HCT116 (cell line): Measurements from ENCODE around the gene ITGB6. TPM values are rescaled to one million over a fixed set of nuclear protein-coding genes. Genes with fewer than 3 reads are reported as not detected.

ENCODE experiments used
- ATAC-seq: fragments of 200-7000 bp; cut with Tn5 transposase; 2 replicates; pipeline ENCODE4 v1.9.1; 2020; ENCODE audit warnings: mild to moderate bottlenecking, moderate library complexity
- BruUV-seq: library from RNA; stranded (reverse); fragments of 400-500 nt; replicated peaks from 2 replicates; lab custom pipeline; 2021; lab: Mats Ljungman, UMichigan
- CTCF ChIA-PET: fragments of 300-600 bp; sonication (Branson Sonifier 250); formaldehyde crosslinking; loops from one replicate; lab custom pipeline; 2021; ENCODE audit warnings: antibody characterized with exemption; lab: Charles Lee
- POLR2A ChIA-PET: fragments of 300-600, 350-600 bp; sonication (Branson Sonifier 250); formaldehyde crosslinking; loops from one replicate; lab custom pipeline; 2021; ENCODE audit warnings: antibody characterized with exemption; lab: Charles Lee
- RAD21 ChIA-PET, 2 experiments: fragments of 300-600 bp; sonication (Branson Sonifier 250); formaldehyde crosslinking; loops; one replicate each; lab custom pipeline; 2023; ENCODE audit warnings: low total read pairs in 2 of 2; ENCODE audit not compliant: uncharacterized antibody in 2 of 2, unreplicated experiment in 2 of 2, low non-redundant PET in 1 of 2; lab: Charles Lee
- DNase-seq: peaks from one replicate; pipeline ENCODE4 v3.0.0-alpha.2; 2010; ENCODE audit warnings: low read depth, low spot score
- H2AFZ ChIP-seq: fragments of 200-600 bp; shearing (Covaris generic), sonication (generic); 2 replicates; pipeline ENCODE4 v1.6.1; 2017; ENCODE audit warnings: low read depth, mixed run types, mixed read lengths, antibody characterized with exemption, low read length; ENCODE audit not compliant: poor library complexity, severe bottlenecking
- H3K27ac ChIP-seq: 2 replicates; pipeline ENCODE4 v1.5.1; 2012; ENCODE audit warnings: low read depth, low read length
- H3K27me3 ChIP-seq: fragments of 200-600 bp; sonication (generic); 2 replicates; pipeline ENCODE4 v1.6.1; 2016; ENCODE audit warnings: mixed run types, low read length, mixed read lengths; ENCODE audit not compliant: insufficient read depth
- H3K36me3 ChIP-seq, 2 experiments: fragments of 200-500 bp in 1 of 2; fragments of 200-600 bp in 1 of 2; sonication (Bioruptor generic) in 1 of 2; sonication (generic) in 1 of 2; 2 replicates each; pipeline versions ENCODE4 v1.5.1 to v1.6.1; 2014 to 2016; ENCODE audit warnings: low read length in 2 of 2, inconsistent platforms in 1 of 2, mixed read lengths in 1 of 2, mixed run types in 1 of 2; ENCODE audit not compliant: insufficient read depth in 2 of 2, control insufficient read depth in 1 of 2
- H3K4me1 ChIP-seq, 2 experiments: fragments of 200-600 bp in 1 of 2; sonication (generic) in 1 of 2; 2 replicates each; pipeline versions ENCODE4 v1.5.1 to v1.6.1; 2012 to 2017; ENCODE audit warnings: low read length in 2 of 2, inconsistent platforms in 1 of 2, mild to moderate bottlenecking in 1 of 2, mixed read lengths in 1 of 2, mixed run types in 1 of 2, moderate library complexity in 1 of 2; ENCODE audit not compliant: insufficient read depth in 2 of 2, control insufficient read depth in 1 of 2
- H3K4me2 ChIP-seq: fragments of 200-600 bp; sonication (generic); 2 replicates; pipeline ENCODE4 v1.6.1; 2017; ENCODE audit warnings: mixed run types, low read length, mixed read lengths
- H3K4me3 ChIP-seq, 2 experiments: fragments of 200-600 bp in 1 of 2; sonication (generic) in 1 of 2; replicated peaks in 1 of 2; 2 replicates each; pipeline ENCODE4 v1.5.1; 2011 to 2016; ENCODE audit warnings: low read length in 2 of 2, control low read depth in 1 of 2, low read depth in 1 of 2, mild to moderate bottlenecking in 1 of 2, mixed read lengths in 1 of 2, mixed run types in 1 of 2
- H3K79me2 ChIP-seq: fragments of 200-600 bp; sonication (generic); 2 replicates; pipeline ENCODE4 v1.6.1; 2017; ENCODE audit warnings: mild to moderate bottlenecking, mixed run types, low read length, moderate library complexity, mixed read lengths; ENCODE audit not compliant: insufficient read depth
- H3K9ac ChIP-seq: fragments of 200-600 bp; sonication (generic); 2 replicates; pipeline ENCODE4 v1.6.1; 2016; ENCODE audit warnings: low read length, mixed read lengths
- H3K9me2 ChIP-seq: fragments of 200-600 bp; sonication (generic), shearing (Covaris generic); 2 replicates; pipeline ENCODE4 v1.6.1; 2017; ENCODE audit warnings: mixed run types, mild to moderate bottlenecking, moderate library complexity; ENCODE audit not compliant: insufficient read depth
- H3K9me3 ChIP-seq, 2 experiments: fragments of 200-500 bp in 1 of 2; fragments of 200-600 bp in 1 of 2; sonication (Bioruptor generic) in 1 of 2; sonication (generic) in 1 of 2; 2 replicates each; pipeline ENCODE4 v1.6.1; 2014 to 2017; ENCODE audit warnings: low read length in 2 of 2, mixed read lengths in 2 of 2, inconsistent platforms in 1 of 2, low read depth in 1 of 2, mild to moderate bottlenecking in 1 of 2, mixed run types in 1 of 2, moderate library complexity in 1 of 2; ENCODE audit not compliant: control insufficient read depth in 1 of 2, insufficient read depth in 1 of 2
- H4K20me1 ChIP-seq: fragments of 200-600 bp; sonication (generic), shearing (Covaris generic); 2 replicates; pipeline ENCODE4 v1.6.1; 2017; ENCODE audit warnings: mixed run types, mild to moderate bottlenecking, moderate library complexity; ENCODE audit not compliant: insufficient read depth
- ATF3 ChIP-seq: IDR thresholded peaks from 2 replicates; pipeline ENCODE4 v1.6.1; 2012
- EZH2 ChIP-seq: fragments of 200-600 bp; sonication (generic); IDR thresholded peaks from 2 replicates; pipeline ENCODE4 v1.6.1; 2017; ENCODE audit warnings: antibody characterized with exemption, mixed run types
- JUND ChIP-seq: IDR thresholded peaks from 2 replicates; pipeline ENCODE4 v1.6.1; 2012
- RAD21 ChIP-seq: IDR thresholded peaks from 2 replicates; pipeline ENCODE4 v1.6.1; 2012; ENCODE audit warnings: low read depth, mild to moderate bottlenecking
- REST ChIP-seq: IDR thresholded peaks from 2 replicates; pipeline ENCODE4 v1.6.1; 2012; ENCODE audit warnings: low read depth
- SP1 ChIP-seq: IDR thresholded peaks from 2 replicates; pipeline ENCODE4 v1.6.1; 2012; ENCODE audit warnings: low read depth
- YY1 ChIP-seq: IDR thresholded peaks from 2 replicates; pipeline ENCODE4 v1.6.1; 2011; ENCODE audit warnings: low read length, low read depth, moderate library complexity, mild to moderate bottlenecking; ENCODE audit not compliant: insufficient replicate concordance; ENCODE audit errors: extremely low read depth
- ZBTB33 ChIP-seq: IDR thresholded peaks from 2 replicates; pipeline ENCODE4 v1.6.1; 2011; ENCODE audit warnings: mild to moderate bottlenecking, low read length, moderate library complexity; ENCODE audit not compliant: insufficient replicate concordance; ENCODE audit errors: extremely low read depth
- ZFX ChIP-seq: fragments of 450-650 bp; IDR thresholded peaks from 2 replicates; pipeline ENCODE4 v1.6.1; 2017
- ZNF274 ChIP-seq: fragments of 200-500 bp; sonication (Bioruptor generic); IDR thresholded peaks from 2 replicates; pipeline ENCODE4 v1.6.1; 2014; ENCODE audit warnings: mild to moderate bottlenecking, low read depth, low read length, inconsistent platforms
- intact Hi-C: fragments of 100-400 bp; cut with micrococcal nuclease; formaldehyde crosslinking; loops from 2 replicates; pipeline ENCODE4 v1.10.0; 2022
- total RNA-seq: library from RNA; stranded (reverse); gene quantifications from one replicate; pipeline ENCODE4 v1.2.1, GENCODE V29; 2021; ENCODE audit not compliant: unreplicated experiment

Gene ITGB6
- total RNA-seq, 1 experiment from 2014 or later, result 0.12 TPM

GRCh38 chr2:160132761-160133160, 67.3 kb downstream of the ITGB6 start:
- Histone ChIP-seq H3K79me2 (no peaks in the 10 kb centered on the region), H3K4me1 (no peaks in the 10 kb centered on the region), H3K4me2 (no peak overlapping the region), H3K4me3 (no peak overlapping the region), H3K9me3 (no peaks in the 10 kb centered on the region), H3K36me3 (no peaks in the 10 kb centered on the region), H2AFZ (no peak overlapping the region), H3K9me2 (no peaks in the 10 kb centered on the region), H3K27ac (no peak overlapping the region), H3K9ac (no peak overlapping the region), H3K27me3 (no peaks in the 10 kb centered on the region), H4K20me1 (no peaks in the 10 kb centered on the region)
- DNase-seq, result no peak
- BruUV-seq, result no TSS peak
- ChIA-PET CTCF (no interaction called here), POLR2A (no interaction called here), RAD21 (no interaction called here)
- TF ChIP-seq YY1, result no peak
- TF ChIP-seq RAD21, result no peak
- no peak for TF ChIP-seq JUND
- no peak for TF ChIP-seq ATF3
- intact Hi-C loops, result no loop called here
- no peak for ATAC-seq

- Histone ChIP-seq H3K9ac (no peak overlapping the region), H3K4me2 (no peak overlapping the region), H4K20me1 (no peaks in the 10 kb centered on the region), H3K79me2 (no peaks in the 10 kb centered on the region), H3K9me2 (no peaks in the 10 kb centered on the region), H3K9me3 (no peaks in the 10 kb centered on the region), H3K4me3 (no peak overlapping the region), H3K27ac (no peak overlapping the region), H3K27me3 (no peaks in the 10 kb centered on the region), H3K4me1 (no peaks in the 10 kb centered on the region), H3K36me3 (no peaks in the 10 kb centered on the region)
- ATAC-seq (no peak), DNase-seq (no peak)
- BruUV-seq, result no TSS peak
- POLR2A ChIA-PET, result no interaction called here
- RAD21 ChIA-PET, result no interaction called here
- intact Hi-C loops, result no loop called here
- CTCF ChIA-PET, result no interaction called here
- TF ChIP-seq ATF3 (no peak), REST (no peak), ZFX (no peak), SP1 (no peak), EZH2 (no peak), ZNF274 (no peak), ZBTB33 (no peak)
- TF ChIP-seq, all 23 proteins: peak for 0
- no peak overlapping the region for H2AFZ ChIP-seq
These were observed 73.3 kb downstream of the ITGB6 start for GRCh38 chr2:160126756-160127155.
